Endodermal cell (in vitro differentiated cells): ENCODE results near the gene ZBTB39. TPM values are rescaled to one million over a fixed set of nuclear protein-coding genes. Genes with fewer than 3 reads are reported as not detected.

Source experiments
- DNase-seq: peaks from one replicate; pipeline ENCODE4 v3.0.0-alpha.2; 2017
- H3K27ac ChIP-seq: 2 replicates; pipeline ENCODE4 v1.5.1; 2013; ENCODE audit warnings: mild to moderate bottlenecking, low read depth, low read length, moderate library complexity
- H3K27me3 ChIP-seq: 2 replicates; pipeline ENCODE4 v1.6.1; 2013; ENCODE audit warnings: mild to moderate bottlenecking, low read length, moderate library complexity; ENCODE audit not compliant: insufficient read depth, control insufficient read depth, poor library complexity, severe bottlenecking
- H3K36me3 ChIP-seq: 2 replicates; pipeline ENCODE4 v1.7.0; 2013; ENCODE audit warnings: mild to moderate bottlenecking, low read length, moderate library complexity; ENCODE audit not compliant: control insufficient read depth, insufficient read depth
- H3K4me1 ChIP-seq: one replicate; pipeline ENCODE4 v1.7.0; 2013; ENCODE audit warnings: low read length; ENCODE audit not compliant: control insufficient read depth, insufficient read depth
- H3K4me3 ChIP-seq: 2 replicates; pipeline ENCODE4 v1.5.1; 2013; ENCODE audit warnings: mild to moderate bottlenecking, low read length, moderate library complexity
- H3K9ac ChIP-seq: 2 replicates; pipeline ENCODE4 v1.6.1; 2013; ENCODE audit warnings: mild to moderate bottlenecking, low read length, moderate library complexity; ENCODE audit not compliant: poor library complexity, severe bottlenecking; ENCODE audit errors: extremely low read depth
- H3K9me3 ChIP-seq: 2 replicates; pipeline ENCODE4 v1.6.1; 2013; ENCODE audit warnings: mild to moderate bottlenecking, low read length, moderate library complexity; ENCODE audit not compliant: control insufficient read depth
- H3K27ac Mint-ChIP-seq: 2 replicates; pipeline ENCODE4 v1.8.0; 2020; ENCODE audit warnings: mixed read lengths
- H3K27me3 Mint-ChIP-seq: 2 replicates; pipeline ENCODE4 v1.8.0; 2021; ENCODE audit warnings: mild to moderate bottlenecking, mixed read lengths; ENCODE audit not compliant: insufficient read depth
- H3K36me3 Mint-ChIP-seq: 2 replicates; pipeline ENCODE4 v1.8.0; 2020; ENCODE audit warnings: low read depth, mixed read lengths
- H3K4me1 Mint-ChIP-seq: 2 replicates; pipeline ENCODE4 v1.8.0; 2020; ENCODE audit warnings: mixed read lengths
- H3K4me3 Mint-ChIP-seq: 2 replicates; pipeline ENCODE4 v1.8.0; 2020; ENCODE audit warnings: mild to moderate bottlenecking, moderate library complexity, mixed read lengths
- H3K9me3 Mint-ChIP-seq: 2 replicates; pipeline ENCODE4 v1.8.0; 2020; ENCODE audit warnings: mild to moderate bottlenecking, mixed read lengths
- CTCF ChIP-seq: fragments of 200-600 bp; sonication (generic); conservative IDR thresholded peaks from 2 replicates; pipeline ENCODE4 v1.5.0; 2021; ENCODE audit warnings: antibody characterized with exemption, mild to moderate bottlenecking
- WGBS, 2 experiments: methylation state at CpG; one replicate each; pipeline versions ENCODE4 v1.1.5 to v1.1.7; 2013; ENCODE audit warnings: missing lambda C conversion rate in 2 of 2, mixed read lengths in 1 of 2; ENCODE audit not compliant: insufficient coverage in 1 of 2, insufficient read length in 1 of 2; 5-methylcytosine and 5-hydroxymethylcytosine counted together
- total RNA-seq, 2 donors: library from RNA; stranded (reverse); fragmentation: NEBNext Ultra II Directional in 1 of 2; extraction: Animal tissue kit (Norgen Biotek cat#: 25700) in 1 of 2; gene quantifications; 2 replicates in 1 of 2; 3 replicates in 1 of 2; pipeline ENCODE4 v1.2.1, GENCODE V29; 2021

Gene ZBTB39
- total RNA-seq, 2 donors from 2014 or later, result 22.1 to 25.7 TPM

- Mint-ChIP-seq H3K36me3 (no peaks in the 10 kb centered on the region), H3K27me3 (peaks cover 57% of the 10 kb centered on the region), H3K4me3 (no peak overlapping the region), H3K9me3 (no peaks in the 10 kb centered on the region), H3K27ac (no peak overlapping the region), H3K4me1 (peaks cover 16% of the 10 kb centered on the region)
- Histone ChIP-seq H3K4me1 (peaks cover 4% of the 10 kb centered on the region), H3K4me3 (no peak overlapping the region), H3K9ac (no peak overlapping the region), H3K27me3 (peaks cover 66% of the 10 kb centered on the region), H3K36me3 (no peaks in the 10 kb centered on the region), H3K27ac (no peak overlapping the region), H3K9me3 (no peaks in the 10 kb centered on the region)
- no peak for TF ChIP-seq CTCF
- 86 to 87% methylated on average over 6 of the region's 6 CpGs for WGBS, 2 experiments
- peak; percentile 36 for DNase-seq
These were observed 39.9 kb upstream of the ZBTB39 start for GRCh38 chr12:57046086-57046791.

GRCh38 chr12:57044889-57045288 is 38.5 kb upstream of the ZBTB39 start:
- H3K4me1 ChIP-seq, result peaks cover under 1% of the 10 kb centered on the region
- Mint-ChIP-seq H3K27me3 (peaks cover 57% of the 10 kb centered on the region), H3K4me3 (no peak overlapping the region), H3K36me3 (no peaks in the 10 kb centered on the region), H3K4me1 (peaks cover 9% of the 10 kb centered on the region), H3K27ac (no peak overlapping the region), H3K9me3 (no peaks in the 10 kb centered on the region)
- H3K27me3 ChIP-seq, result peaks cover 62% of the 10 kb centered on the region
- no peak overlapping the region for H3K4me3 ChIP-seq
- no peak overlapping the region for H3K9ac ChIP-seq
- no peak overlapping the region for H3K27ac ChIP-seq
- no peaks in the 10 kb centered on the region for H3K9me3 ChIP-seq
- WGBS, 2 experiments, result 91% methylated on average over 3 of the region's 3 CpGs; no CpG with 5 or more reads in 1 of the 2 experiments
- no peaks in the 10 kb centered on the region for H3K36me3 ChIP-seq
- no peak for DNase-seq
- TF ChIP-seq CTCF, result no peak

- Mint-ChIP-seq H3K27ac (no peak overlapping the region), H3K4me1 (peaks cover 8% of the 10 kb centered on the region), H3K27me3 (peaks cover 53% of the 10 kb centered on the region), H3K4me3 (no peak overlapping the region), H3K36me3 (no peaks in the 10 kb centered on the region), H3K9me3 (no peaks in the 10 kb centered on the region)
- no peak overlapping the region for H3K9ac ChIP-seq
- no peak for DNase-seq
- H3K9me3 ChIP-seq, result no peaks in the 10 kb centered on the region
- no peak for TF ChIP-seq CTCF
- H3K4me1 ChIP-seq, result no peaks in the 10 kb centered on the region
- H3K36me3 ChIP-seq, result no peaks in the 10 kb centered on the region
- H3K27me3 ChIP-seq, result peaks cover 60% of the 10 kb centered on the region
- H3K4me3 ChIP-seq, result no peak overlapping the region
- WGBS, 2 experiments, result 90% methylated on average over 6 of the region's 6 CpGs; no CpG with 5 or more reads in 1 of the 2 experiments
- no peak overlapping the region for H3K27ac ChIP-seq
These were observed 38.1 kb upstream of the ZBTB39 start for GRCh38 chr12:57044468-57044867.
